Glutamatergic neuron (in vitro differentiated cells): ENCODE measurements around the gene PEX10. TPM values are rescaled to one million over a fixed set of nuclear protein-coding genes. Genes with fewer than 3 reads are reported as not detected.
A peak's percentile ranks its signal among the peaks of the same experiment; 100 is the strongest.

Experiments used
- DNase-seq: peaks from one replicate; pipeline ENCODE4 v3.0.0; 2022
- H3K27ac Mint-ChIP-seq: one replicate; pipeline ENCODE4 v1.8.0; 2020; ENCODE audit warnings: mild to moderate bottlenecking, mixed read lengths, inconsistent platforms; ENCODE audit not compliant: unreplicated experiment
- H3K27me3 Mint-ChIP-seq: one replicate; pipeline ENCODE4 v1.8.0; 2020; ENCODE audit warnings: mild to moderate bottlenecking, moderate library complexity, mixed read lengths, inconsistent platforms; ENCODE audit not compliant: unreplicated experiment
- H3K36me3 Mint-ChIP-seq: one replicate; pipeline ENCODE4 v1.8.0; 2020; ENCODE audit warnings: mild to moderate bottlenecking, mixed read lengths, inconsistent platforms; ENCODE audit not compliant: unreplicated experiment
- H3K4me1 Mint-ChIP-seq: one replicate; pipeline ENCODE4 v1.8.0; 2020; ENCODE audit warnings: mild to moderate bottlenecking, low read depth, mixed read lengths, inconsistent platforms; ENCODE audit not compliant: unreplicated experiment
- H3K4me3 Mint-ChIP-seq: one replicate; pipeline ENCODE4 v1.8.0; 2020; ENCODE audit warnings: mild to moderate bottlenecking, mixed read lengths, inconsistent platforms; ENCODE audit not compliant: unreplicated experiment
- H3K9me3 Mint-ChIP-seq: one replicate; pipeline ENCODE4 v1.8.0; 2020; ENCODE audit warnings: mild to moderate bottlenecking, moderate library complexity, mixed read lengths, inconsistent platforms; ENCODE audit not compliant: unreplicated experiment
- total RNA-seq: library from RNA; stranded (reverse); fragmentation: NEBNext Ultra II Directional; extraction: Animal tissue kit (Norgen Biotek cat#: 25700); gene quantifications from one replicate; pipeline ENCODE4 v1.2.1, GENCODE V29; 2021; ENCODE audit not compliant: unreplicated experiment
- TF ChIP-seq, protein P1 (sequence below): fragments of 200-600 bp; sonication (generic); IDR thresholded peaks from one replicate; pipeline ENCODE4 v1.5.0; 2021; ENCODE audit not compliant: partially characterized antibody, unreplicated experiment

Gene PEX10
- total RNA-seq, 1 donor from 2014 or later = 14.0 TPM

DNA sequence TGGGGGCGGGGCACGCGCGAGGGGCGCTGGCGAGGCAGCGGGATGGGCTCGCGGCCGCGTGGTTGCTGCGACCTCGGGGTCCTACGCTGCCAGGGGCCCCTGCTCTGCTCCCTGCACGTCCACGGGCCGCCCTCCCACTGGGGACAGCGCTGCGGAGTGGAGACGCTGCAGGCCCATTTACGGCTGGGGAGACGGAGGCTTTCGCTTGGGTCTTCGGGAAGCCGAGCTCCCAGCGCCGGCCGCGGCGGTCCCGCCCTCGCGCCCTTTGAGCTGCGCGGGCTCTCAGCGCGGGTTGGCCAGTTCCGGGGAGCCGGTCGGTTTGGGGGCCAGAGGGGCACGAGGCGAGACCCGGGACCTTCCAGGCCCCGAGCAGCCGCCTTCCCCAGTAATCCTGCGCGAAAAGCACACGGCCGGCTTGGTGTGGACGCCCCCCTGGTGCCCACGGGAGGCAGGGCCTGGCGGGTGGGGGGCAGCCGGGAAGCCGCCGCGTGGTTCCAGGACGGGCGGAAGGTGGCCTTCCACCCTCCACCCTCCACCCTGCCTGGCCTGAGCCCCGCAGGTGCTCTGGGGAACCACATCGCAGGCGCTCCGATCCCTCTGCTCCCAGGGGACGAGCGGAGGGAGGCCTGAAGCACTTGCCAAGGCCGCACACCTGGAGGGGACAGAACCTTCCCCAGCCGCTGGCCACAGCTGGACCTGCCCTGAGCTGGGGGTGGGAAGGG lies 570 bp upstream of the PEX10 start:
- DNase-seq = no peak
- Mint-ChIP-seq H3K9me3 (peaks cover 3% of the 10 kb centered on the region), H3K4me1 (peaks cover 12% of the 10 kb centered on the region), H3K27ac (no peak overlapping the region), H3K36me3 (no peaks in the 10 kb centered on the region), H3K4me3 (no peak overlapping the region), H3K27me3 (peaks cover 13% of the 10 kb centered on the region)
- TF ChIP-seq, protein P1, sequence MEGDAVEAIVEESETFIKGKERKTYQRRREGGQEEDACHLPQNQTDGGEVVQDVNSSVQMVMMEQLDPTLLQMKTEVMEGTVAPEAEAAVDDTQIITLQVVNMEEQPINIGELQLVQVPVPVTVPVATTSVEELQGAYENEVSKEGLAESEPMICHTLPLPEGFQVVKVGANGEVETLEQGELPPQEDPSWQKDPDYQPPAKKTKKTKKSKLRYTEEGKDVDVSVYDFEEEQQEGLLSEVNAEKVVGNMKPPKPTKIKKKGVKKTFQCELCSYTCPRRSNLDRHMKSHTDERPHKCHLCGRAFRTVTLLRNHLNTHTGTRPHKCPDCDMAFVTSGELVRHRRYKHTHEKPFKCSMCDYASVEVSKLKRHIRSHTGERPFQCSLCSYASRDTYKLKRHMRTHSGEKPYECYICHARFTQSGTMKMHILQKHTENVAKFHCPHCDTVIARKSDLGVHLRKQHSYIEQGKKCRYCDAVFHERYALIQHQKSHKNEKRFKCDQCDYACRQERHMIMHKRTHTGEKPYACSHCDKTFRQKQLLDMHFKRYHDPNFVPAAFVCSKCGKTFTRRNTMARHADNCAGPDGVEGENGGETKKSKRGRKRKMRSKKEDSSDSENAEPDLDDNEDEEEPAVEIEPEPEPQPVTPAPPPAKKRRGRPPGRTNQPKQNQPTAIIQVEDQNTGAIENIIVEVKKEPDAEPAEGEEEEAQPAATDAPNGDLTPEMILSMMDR = no peak

DNA sequence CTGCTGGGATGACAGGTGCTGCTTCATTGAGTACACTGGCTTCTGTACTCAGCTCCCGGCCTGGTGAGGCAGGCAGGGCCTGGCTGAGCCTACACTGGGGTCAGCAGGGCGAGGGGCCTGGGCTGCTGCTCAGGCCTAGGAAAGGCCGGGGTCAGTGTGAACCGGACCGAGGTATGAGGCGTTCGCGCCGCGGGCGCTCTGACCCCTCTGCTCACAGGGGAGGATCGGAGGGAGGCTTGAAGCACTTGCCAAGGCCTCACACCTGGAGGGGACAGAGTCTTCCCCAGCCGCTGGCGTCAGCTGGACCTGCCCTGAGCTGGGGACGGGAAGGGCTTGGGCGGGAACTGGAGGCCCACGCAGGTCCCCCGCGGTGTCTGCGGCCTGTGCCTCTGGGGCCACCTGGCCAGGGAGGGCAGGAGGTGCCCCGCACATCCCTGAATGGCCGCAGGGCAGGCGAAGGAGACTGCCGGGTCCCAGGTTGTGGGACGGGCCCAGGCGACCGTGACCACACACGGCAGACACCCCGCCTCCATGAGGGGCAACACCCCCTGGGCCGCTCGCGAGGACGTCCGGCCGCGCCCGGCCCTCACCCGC lies 466 bp downstream of the PEX10 start:
- no peak overlapping the region for H3K27ac Mint-ChIP-seq
- H3K4me1 Mint-ChIP-seq = peaks cover 13% of the 10 kb centered on the region
- no peaks in the 10 kb centered on the region for H3K36me3 Mint-ChIP-seq
- peaks cover 19% of the 10 kb centered on the region for H3K27me3 Mint-ChIP-seq
- TF ChIP-seq, protein P1 = no peak
- peaks cover 3% of the 10 kb centered on the region for H3K9me3 Mint-ChIP-seq
- H3K4me3 Mint-ChIP-seq = peak overlapping the region; percentile 82
- no peak for DNase-seq

DNA sequence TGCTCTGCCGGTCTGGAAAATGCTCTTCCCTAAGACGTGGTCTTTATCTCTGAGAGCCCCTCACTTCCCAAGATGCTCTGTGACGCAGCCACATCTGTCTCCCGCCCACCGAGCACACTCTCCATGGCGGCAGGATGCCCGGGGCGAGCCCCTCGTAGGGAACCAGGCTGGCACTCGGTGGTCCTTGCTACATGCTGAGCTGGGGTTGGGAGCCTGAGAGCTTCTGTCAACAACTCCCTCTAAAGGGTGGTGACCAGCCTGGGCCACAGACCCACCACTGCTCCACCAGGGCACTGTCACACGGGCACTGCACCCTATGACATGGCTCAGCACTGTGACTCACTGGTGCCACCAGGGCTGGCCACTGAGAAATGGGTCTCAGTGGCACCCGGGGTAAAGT lies 2.6 kb downstream of the PEX10 start:
- no peak overlapping the region for H3K4me3 Mint-ChIP-seq
- H3K9me3 Mint-ChIP-seq = peaks cover 2% of the 10 kb centered on the region
- no peaks in the 10 kb centered on the region for H3K36me3 Mint-ChIP-seq
- TF ChIP-seq, protein P1 = no peak
- H3K27me3 Mint-ChIP-seq = peaks cover 18% of the 10 kb centered on the region
- peaks cover 10% of the 10 kb centered on the region for H3K4me1 Mint-ChIP-seq
- DNase-seq = no peak
- no peak overlapping the region for H3K27ac Mint-ChIP-seq

DNA sequence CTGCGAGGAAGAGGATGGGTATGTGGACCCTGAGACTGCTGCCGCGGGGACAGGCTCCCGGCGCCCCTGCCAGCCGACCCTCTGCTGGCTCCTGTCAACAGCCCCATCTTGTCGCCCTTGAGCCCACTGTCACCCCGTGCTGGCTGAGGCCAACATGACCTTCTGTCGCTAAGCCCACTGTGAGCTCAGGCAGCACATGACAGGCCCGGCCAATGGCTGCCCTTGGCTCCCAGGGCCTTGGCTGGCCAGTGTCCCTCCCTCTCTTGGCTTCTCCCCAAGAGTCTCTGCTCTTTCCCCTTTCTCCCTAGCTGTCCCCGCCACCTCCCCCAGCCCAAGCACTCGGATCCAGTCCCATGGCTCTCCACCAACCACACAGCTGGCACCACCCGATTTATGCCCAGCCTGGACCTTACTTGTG lies 3.5 kb downstream of the PEX10 start:
- Mint-ChIP-seq H3K9me3 (peaks cover 2% of the 10 kb centered on the region), H3K27me3 (peaks cover 18% of the 10 kb centered on the region), H3K4me1 (peaks cover 3% of the 10 kb centered on the region), H3K27ac (no peak overlapping the region), H3K4me3 (no peak overlapping the region), H3K36me3 (no peaks in the 10 kb centered on the region)
- DNase-seq = no peak
- TF ChIP-seq, protein P1 = no peak

DNA sequence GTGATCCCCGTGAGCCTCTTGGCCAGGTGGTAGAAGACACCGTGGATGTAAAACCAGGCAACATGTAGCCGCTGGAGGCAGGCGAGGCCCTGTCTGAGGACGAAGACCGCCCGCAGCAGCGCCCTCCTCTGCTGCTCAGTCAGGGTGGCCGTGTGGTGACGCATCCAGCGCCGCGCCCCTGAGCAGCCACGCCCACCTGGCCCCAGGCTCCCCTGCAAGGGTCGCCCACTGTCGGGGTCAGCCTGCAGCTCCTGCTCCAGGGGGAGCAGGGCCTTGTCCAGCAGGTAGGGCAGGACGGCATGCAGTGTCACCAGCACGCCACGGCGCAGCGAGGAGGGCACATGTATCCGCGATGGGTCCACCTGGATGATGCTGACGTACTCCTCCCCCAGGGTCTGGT lies 3.9 kb downstream of the PEX10 start:
- Mint-ChIP-seq H3K4me3 (no peak overlapping the region), H3K27ac (no peak overlapping the region), H3K4me1 (peaks cover 3% of the 10 kb centered on the region), H3K27me3 (peaks cover 18% of the 10 kb centered on the region), H3K9me3 (peaks cover 2% of the 10 kb centered on the region), H3K36me3 (no peaks in the 10 kb centered on the region)
- TF ChIP-seq, protein P1 = no peak
- DNase-seq = no peak
